Esophagus muscularis mucosa (tissue), 3 donors: Measurements from ENCODE around the gene C3orf62.

Source experiments
- EP300 ChIP-seq: sonication (generic); formaldehyde crosslinking; IDR thresholded peaks from one replicate; pipeline ENCODE4 v1.6.1; 2017; ENCODE audit warnings: antibody characterized with exemption
- TF ChIP-seq, protein P1 (sequence below), 3 experiments: fragments of 200-600 bp in 2 of 3; fragments of 450-650 bp in 1 of 3; sonication (generic) in 2 of 3; IDR thresholded peaks; one replicate each; pipeline ENCODE4 v1.5.1; 2017 to 2019; ENCODE audit warnings: antibody characterized with exemption in 3 of 3, mild to moderate bottlenecking in 2 of 3, moderate library complexity in 1 of 3

DNA sequence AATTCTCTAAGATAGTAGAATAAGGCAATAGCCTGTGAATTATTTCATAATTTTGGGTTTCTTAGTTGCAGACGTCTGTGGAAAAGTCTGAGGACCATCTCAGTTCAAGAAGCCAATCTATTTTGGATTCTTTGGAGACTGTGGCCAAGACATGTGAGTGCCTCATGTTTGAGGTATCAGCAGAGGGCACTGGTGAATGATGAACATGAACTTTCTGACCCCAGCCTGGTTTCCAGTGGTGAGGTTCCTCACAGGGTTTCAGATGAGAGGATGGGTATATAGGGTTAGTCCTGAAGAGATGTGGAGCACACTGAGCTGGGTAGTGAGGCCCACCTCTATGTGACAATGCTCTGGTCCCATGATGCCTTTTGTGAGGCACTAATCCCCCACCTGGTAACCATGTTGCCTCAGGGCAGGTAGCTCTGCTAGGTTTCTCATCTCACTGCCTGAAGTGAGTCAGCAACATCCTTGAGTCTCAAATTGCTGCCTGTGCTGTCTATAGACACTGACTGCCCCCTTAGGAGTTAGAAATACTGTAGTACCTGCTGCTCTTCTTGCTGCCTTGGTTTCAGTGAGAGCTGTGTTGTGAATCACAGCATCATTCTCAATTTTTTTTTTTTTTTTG, 32.3 kb downstream of the C3orf62 start:
- TF ChIP-seq, protein P1, sequence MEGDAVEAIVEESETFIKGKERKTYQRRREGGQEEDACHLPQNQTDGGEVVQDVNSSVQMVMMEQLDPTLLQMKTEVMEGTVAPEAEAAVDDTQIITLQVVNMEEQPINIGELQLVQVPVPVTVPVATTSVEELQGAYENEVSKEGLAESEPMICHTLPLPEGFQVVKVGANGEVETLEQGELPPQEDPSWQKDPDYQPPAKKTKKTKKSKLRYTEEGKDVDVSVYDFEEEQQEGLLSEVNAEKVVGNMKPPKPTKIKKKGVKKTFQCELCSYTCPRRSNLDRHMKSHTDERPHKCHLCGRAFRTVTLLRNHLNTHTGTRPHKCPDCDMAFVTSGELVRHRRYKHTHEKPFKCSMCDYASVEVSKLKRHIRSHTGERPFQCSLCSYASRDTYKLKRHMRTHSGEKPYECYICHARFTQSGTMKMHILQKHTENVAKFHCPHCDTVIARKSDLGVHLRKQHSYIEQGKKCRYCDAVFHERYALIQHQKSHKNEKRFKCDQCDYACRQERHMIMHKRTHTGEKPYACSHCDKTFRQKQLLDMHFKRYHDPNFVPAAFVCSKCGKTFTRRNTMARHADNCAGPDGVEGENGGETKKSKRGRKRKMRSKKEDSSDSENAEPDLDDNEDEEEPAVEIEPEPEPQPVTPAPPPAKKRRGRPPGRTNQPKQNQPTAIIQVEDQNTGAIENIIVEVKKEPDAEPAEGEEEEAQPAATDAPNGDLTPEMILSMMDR (IDR thresholded peaks at IDR 0.05), result no peak
- TF ChIP-seq EP300, result no peak
